ENCODE measurements around the gene ELOVL2.

The ELOVL2 gene

DNA sequence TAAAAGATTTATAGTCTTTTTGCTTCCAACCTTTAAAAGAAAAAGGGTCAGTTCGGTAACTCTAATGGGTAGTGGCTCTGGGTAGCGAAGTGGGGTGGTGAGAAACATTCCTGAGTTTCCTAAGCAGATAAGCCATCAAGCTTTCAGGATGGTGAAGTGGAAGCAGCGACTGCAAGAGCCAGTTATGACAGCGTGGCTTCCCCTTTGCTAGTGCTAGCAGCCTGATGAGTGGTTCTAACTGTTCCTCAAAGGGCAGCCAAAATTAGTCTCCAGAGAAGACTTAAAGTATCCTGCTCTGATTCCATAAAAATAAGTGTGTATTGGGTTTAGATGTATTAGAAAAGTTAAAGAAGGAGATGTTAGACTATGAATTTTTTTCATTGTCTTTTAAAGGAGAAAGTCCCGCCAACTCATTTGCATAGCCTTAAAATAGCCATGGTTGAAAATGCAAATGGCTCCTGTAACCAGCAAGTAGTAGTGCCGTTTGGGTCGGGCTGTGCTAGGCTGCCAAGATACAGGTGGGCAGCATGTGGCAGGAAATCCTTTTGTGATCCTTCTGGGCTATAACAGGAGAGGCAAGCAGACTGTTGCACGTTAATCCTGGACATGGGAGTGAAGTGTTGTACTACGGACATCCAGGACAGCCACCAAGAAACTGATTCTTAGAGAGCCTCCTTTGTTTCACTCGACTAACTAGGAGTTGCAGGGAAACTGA is 18.0 kb downstream of the ELOVL2 start:
- TF ChIP-seq CTCF (IDR thresholded peaks at IDR 0.05; ENCODE audit: low read depth, low read length, missing control alignments) = no peak

GRCh38 chr6:11025130-11025529 is 19.0 kb downstream of the ELOVL2 start:
- no peak overlapping the region for H3K4me3 ChIP-seq (ENCODE audit: low read depth, low read length)
- no peak for TF ChIP-seq CTCF (IDR thresholded peaks at IDR 0.05; ENCODE audit: low read depth, low read length, missing control alignments)
- no peak for DNase-seq (ENCODE audit: low read depth)

More for the DNA sequence above, 18.0 kb downstream of the ELOVL2 start:
- peak overlapping the region; percentile 26; the same call in 1 of the 2 replicates for H3K4me3 ChIP-seq (ENCODE audit: low read depth, low read length)
- no peak for DNase-seq (ENCODE audit: low read depth)

DNA sequence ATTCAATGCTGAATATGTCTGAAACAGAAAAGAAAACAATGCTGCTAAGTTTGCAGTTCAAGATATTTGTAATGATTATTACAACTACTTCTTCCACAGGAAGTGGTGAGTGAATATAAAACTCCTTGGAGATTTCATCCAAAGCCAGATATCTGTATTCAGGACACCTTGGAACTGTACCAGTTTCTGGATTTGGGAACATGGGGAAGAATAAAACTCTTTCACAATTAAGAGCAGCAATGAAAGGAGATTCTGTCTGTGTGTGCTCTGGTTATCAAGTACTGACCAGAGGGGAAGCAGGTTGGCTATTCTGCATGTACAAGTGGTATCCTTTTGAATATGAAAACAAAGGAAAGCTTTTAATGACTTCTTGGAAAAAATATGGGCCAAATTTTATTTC is 21.1 kb downstream of the ELOVL2 start:
- H3K4me3 ChIP-seq (ENCODE audit: low read depth, low read length) = no peak overlapping the region
- TF ChIP-seq CTCF (IDR thresholded peaks at IDR 0.05; ENCODE audit: low read depth, low read length, missing control alignments) = no peak
- no peak for DNase-seq (ENCODE audit: low read depth)

GRCh38 chr6:11021714-11022113 is 22.4 kb downstream of the ELOVL2 start:
- H3K4me3 ChIP-seq (ENCODE audit: low read depth, low read length) = no peak overlapping the region
- TF ChIP-seq CTCF (IDR thresholded peaks at IDR 0.05; ENCODE audit: low read depth, low read length, missing control alignments) = no peak
- no peak for DNase-seq (ENCODE audit: low read depth)

- H3K4me3 ChIP-seq (ENCODE audit: low read depth, low read length) = no peak overlapping the region
- no peak for DNase-seq (ENCODE audit: low read depth)
- TF ChIP-seq CTCF (IDR thresholded peaks at IDR 0.05; ENCODE audit: low read depth, low read length, missing control alignments) = no peak
These were observed 23.1 kb downstream of the ELOVL2 start for GRCh38 chr6:11021003-11021402.

DNA sequence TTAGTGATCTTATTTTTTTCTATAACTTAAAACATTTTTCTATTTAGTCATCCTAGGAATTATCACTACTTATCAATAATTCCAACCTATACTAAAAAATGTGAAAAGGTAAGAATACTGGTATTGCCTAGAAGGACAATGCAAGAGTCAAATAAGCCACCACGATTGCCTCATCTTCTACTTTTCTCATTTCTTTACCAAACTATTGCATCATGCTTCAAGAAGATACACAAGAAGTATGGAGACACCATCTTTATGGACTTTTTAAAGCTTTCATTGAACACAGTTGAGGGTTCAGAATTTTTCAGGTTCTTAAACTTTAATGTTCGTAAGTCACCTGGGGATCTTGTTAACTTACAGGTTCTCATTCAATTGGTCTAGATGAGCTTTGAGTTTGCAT is 25.9 kb downstream of the ELOVL2 start:
- TF ChIP-seq CTCF (IDR thresholded peaks at IDR 0.05; ENCODE audit: low read depth, low read length, missing control alignments) = no peak
- no peak for DNase-seq (ENCODE audit: low read depth)
- H3K4me3 ChIP-seq (ENCODE audit: low read depth, low read length) = no peak overlapping the region

DNA sequence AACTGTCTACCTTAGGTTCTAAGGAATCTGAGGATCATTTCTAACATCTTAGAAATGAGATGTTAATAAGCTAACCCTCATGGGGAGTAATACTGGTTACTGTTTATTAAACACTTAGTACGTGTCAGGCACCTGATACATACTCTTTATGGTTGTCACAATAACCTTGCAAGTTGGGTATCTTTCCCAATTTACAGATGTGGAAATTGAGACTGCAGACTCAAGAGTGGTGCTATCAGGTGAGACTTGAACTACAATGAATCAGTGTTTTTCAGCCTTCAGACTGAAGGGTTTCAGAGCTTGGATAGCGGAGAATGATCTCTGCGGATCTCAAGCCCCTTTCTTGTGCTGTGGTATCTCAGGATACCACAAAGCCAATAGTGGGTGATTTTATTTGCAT is 27.0 kb downstream of the ELOVL2 start:
- no peak overlapping the region for H3K4me3 ChIP-seq (ENCODE audit: low read depth, low read length)
- DNase-seq (ENCODE audit: low read depth) = no peak
- TF ChIP-seq CTCF (IDR thresholded peaks at IDR 0.05; ENCODE audit: low read depth, low read length, missing control alignments) = no peak

Data from GM12864 (cell line).